ENCODE results near the gene OVOL3.
"Not testable (repeated sequence)": the region's sequence is repeated elsewhere in the genome, so short reads cannot be mapped to it uniquely, and the experiment has no call there.

The OVOL3 gene

GRCh38 chr19:36131221-36131620 lies 20.3 kb downstream of the OVOL3 start:
- DNase-seq (ENCODE audit: low spot score), result not testable (repeated sequence)

GRCh38 chr19:36134867-36135266 lies 23.9 kb downstream of the OVOL3 start:
- DNase-seq (ENCODE audit: low spot score), result not testable (repeated sequence)

- DNase-seq (ENCODE audit: low spot score), result no peak
These were observed 26.2 kb downstream of the OVOL3 start for GRCh38 chr19:36136964-36137686.

- DNase-seq (ENCODE audit: low spot score), result no peak
These were observed 28.2 kb downstream of the OVOL3 start for GRCh38 chr19:36139120-36139472.

- DNase-seq (ENCODE audit: low spot score), result peak; percentile 94
These were observed 28.7 kb downstream of the OVOL3 start, which contains the start of gene CAPNS1 for GRCh38 chr19:36139473-36140303. TSS of gene CAPNS1 (plus strand) at chr19:36140066. CDS start at chr19:36141012, 946 bp downstream.

- peak; percentile 51 for DNase-seq (ENCODE audit: low spot score)
These were observed 29.5 kb downstream of the OVOL3 start for GRCh38 chr19:36140304-36141038.

GRCh38 chr19:36141039-36141927 lies 30.3 kb downstream of the OVOL3 start:
- DNase-seq (ENCODE audit: low spot score), result peak; percentile 74

GRCh38 chr19:36142046-36142445 lies 31.1 kb downstream of the OVOL3 start:
- DNase-seq (ENCODE audit: low spot score), result no peak

- no peak for DNase-seq (ENCODE audit: low spot score)
These were observed 31.6 kb downstream of the OVOL3 start for GRCh38 chr19:36142496-36142895.

- DNase-seq (ENCODE audit: low spot score), result no peak
These were observed 33.7 kb downstream of the OVOL3 start for GRCh38 chr19:36144624-36145023.

GRCh38 chr19:36149673-36150406 lies 38.9 kb downstream of the OVOL3 start:
- DNase-seq (ENCODE audit: low spot score), result no peak

GRCh38 chr19:36150586-36150985 lies 39.6 kb downstream of the OVOL3 start:
- no peak for DNase-seq (ENCODE audit: low spot score)

- DNase-seq (ENCODE audit: low spot score), result no peak
These were observed 40.4 kb downstream of the OVOL3 start for GRCh38 chr19:36151144-36152018.

- no peak for DNase-seq (ENCODE audit: low spot score)
These were observed 41.0 kb downstream of the OVOL3 start for GRCh38 chr19:36152019-36152351.

- no peak for DNase-seq (ENCODE audit: low spot score)
These were observed 41.6 kb downstream of the OVOL3 start, which contains the start of gene COX7A1 for GRCh38 chr19:36152352-36153091. TSS of gene COX7A1 (minus strand) at chr19:36152447. CDS start at chr19:36152407, 40 bp downstream.

- DNase-seq (ENCODE audit: low spot score), result no peak
These were observed 42.2 kb downstream of the OVOL3 start for GRCh38 chr19:36153126-36153525.

- DNase-seq (ENCODE audit: low spot score), result no peak
These were observed 50.1 kb downstream of the OVOL3 start for GRCh38 chr19:36160821-36161596.

Measured in SK-N-DZ (cell line).